Fibroblast of lung (primary cell): ENCODE data around the gene CBLC.

ENCODE experiments used
- CTCF ChIP-seq, 2 donors: IDR thresholded peaks in 1 of 2; conservative IDR thresholded peaks in 1 of 2; 1 replicate in 1 of 2; 2 replicates in 1 of 2; pipeline ENCODE4 v1.5.1; 2011 to 2012; ENCODE audit warnings: low read length in 2 of 2, control low read depth in 1 of 2, inconsistent platforms in 1 of 2, low read depth in 1 of 2, mild to moderate bottlenecking in 1 of 2
- EZH2 ChIP-seq: IDR thresholded peaks from 2 replicates; pipeline ENCODE4 v1.5.1; 2012; ENCODE audit warnings: low read length, control low read depth, mild to moderate bottlenecking; ENCODE audit errors: missing control alignments

DNA sequence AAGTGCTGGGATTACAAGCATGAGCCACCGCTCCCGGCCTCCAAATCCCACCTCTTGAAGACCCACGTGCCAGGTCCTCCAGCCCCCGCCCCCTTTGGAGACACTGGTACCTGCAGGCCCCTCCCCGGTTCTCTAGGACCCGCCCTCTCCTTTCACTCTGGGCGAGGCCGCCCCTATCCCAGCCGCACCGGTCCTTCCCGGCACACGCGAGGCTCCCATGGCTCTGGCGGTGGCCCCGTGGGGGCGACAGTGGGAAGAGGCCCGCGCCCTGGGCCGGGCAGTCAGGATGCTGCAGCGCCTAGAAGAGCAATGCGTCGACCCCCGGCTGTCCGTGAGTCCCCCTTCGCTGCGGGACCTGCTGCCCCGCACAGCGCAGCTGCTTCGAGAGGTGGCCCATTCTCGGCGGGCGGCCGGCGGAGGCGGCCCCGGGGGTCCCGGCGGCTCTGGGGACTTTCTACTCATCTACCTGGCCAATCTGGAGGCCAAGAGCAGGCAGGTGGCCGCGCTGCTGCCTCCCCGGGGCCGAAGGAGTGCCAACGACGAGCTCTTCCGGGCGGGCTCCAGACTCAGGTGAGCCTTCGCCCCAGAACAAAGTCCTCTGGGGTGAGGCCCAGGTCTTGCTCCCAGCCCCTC, at the start of gene CBLC:
- no peak for TF ChIP-seq CTCF (conservative IDR thresholded peaks at IDR 0.05 in 1 of 2, IDR thresholded peaks at IDR 0.05 in 1 of 2; ENCODE audit: low read depth in 1 of 2, low read length in 2 of 2)
- TF ChIP-seq EZH2, result no peak
